Prostate gland (tissue), 2 donors: ENCODE measurements around the gene ITSN1.

Experiments used
- CTCF ChIP-seq, 4 experiments: fragments of 200-600 bp in 2 of 4; fragments of 450-650 bp in 2 of 4; sonication (generic) in 2 of 4; IDR thresholded peaks; 1 replicate in 3 of 4; 2 replicates in 1 of 4; pipeline ENCODE4 v1.5.1; 2016 to 2019; ENCODE audit warnings: antibody characterized with exemption in 4 of 4, mild to moderate bottlenecking in 2 of 4, moderate library complexity in 2 of 4
- POLR2A ChIP-seq: fragments of 450-650 bp; IDR thresholded peaks from one replicate; pipeline ENCODE4 v1.6.1; 2016; ENCODE audit warnings: antibody characterized with exemption, mild to moderate bottlenecking
- POLR2AphosphoS5 ChIP-seq: sonication (generic); formaldehyde crosslinking; IDR thresholded peaks from one replicate; pipeline ENCODE4 v1.6.1; 2017; ENCODE audit warnings: antibody characterized with exemption

GRCh38 chr21:33771976-33772375 is 129.7 kb downstream of the ITSN1 start:
- TF ChIP-seq CTCF (IDR thresholded peaks at IDR 0.05), result no peak
- TF ChIP-seq POLR2A, result no peak
- TF ChIP-seq POLR2AphosphoS5, result no peak
